ENCODE data around the gene DNAJB11. TPM values are rescaled to one million over a fixed set of nuclear protein-coding genes. Genes with fewer than 3 reads are reported as not detected.
"Not testable (repeated sequence)": the region's sequence is repeated elsewhere in the genome, so short reads cannot be mapped to it uniquely, and the experiment has no call there.

DNAJB11 gene
- total RNA-seq, 1 donor from 2014 or later = 63.6 TPM

DNA sequence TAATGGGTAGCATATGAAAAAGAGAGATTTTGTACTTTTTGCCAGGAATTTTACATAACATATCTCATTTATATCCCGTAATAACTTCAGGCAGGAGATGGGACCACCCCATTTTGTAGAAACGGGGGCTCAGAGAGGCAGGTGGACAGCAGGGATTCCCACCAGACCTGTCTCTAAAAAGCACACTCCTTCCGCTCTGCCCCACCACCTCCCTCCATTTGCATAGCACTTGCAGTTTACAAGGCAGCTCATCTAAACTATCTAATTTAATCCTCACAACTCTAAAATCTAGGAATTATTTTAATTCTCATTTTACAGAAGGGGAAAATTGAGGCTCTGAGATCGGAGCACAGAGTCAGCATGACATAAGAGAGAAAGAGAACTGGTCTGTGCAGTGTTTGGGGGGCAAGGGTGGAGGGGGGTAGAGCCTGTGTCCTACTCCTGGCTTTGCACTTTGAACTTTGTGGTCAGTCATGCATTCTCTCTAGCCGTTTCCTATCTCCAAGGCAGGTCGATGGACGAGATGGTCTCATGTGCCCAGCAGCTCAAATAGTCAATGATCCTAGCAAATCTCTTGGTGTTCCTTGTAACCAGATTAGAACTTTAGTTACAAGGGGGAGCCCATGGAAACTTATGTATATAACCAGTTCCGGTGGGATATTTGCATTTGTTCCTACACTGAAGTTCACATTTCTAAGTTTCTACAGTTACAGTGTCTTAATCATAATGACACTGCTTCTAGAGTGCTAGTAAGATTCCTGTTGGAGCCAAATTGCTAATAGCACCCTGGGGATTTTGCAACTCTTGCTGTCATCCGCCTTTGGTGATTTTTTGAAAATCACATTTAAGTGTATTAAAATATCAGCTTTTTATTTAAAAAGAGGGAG is 44.9 kb upstream of the DNAJB11 start:
- H3K27me3 Mint-ChIP-seq (ENCODE audit: low read depth) = peaks cover 25% of the 10 kb centered on the region
- TF ChIP-seq, protein P1, sequence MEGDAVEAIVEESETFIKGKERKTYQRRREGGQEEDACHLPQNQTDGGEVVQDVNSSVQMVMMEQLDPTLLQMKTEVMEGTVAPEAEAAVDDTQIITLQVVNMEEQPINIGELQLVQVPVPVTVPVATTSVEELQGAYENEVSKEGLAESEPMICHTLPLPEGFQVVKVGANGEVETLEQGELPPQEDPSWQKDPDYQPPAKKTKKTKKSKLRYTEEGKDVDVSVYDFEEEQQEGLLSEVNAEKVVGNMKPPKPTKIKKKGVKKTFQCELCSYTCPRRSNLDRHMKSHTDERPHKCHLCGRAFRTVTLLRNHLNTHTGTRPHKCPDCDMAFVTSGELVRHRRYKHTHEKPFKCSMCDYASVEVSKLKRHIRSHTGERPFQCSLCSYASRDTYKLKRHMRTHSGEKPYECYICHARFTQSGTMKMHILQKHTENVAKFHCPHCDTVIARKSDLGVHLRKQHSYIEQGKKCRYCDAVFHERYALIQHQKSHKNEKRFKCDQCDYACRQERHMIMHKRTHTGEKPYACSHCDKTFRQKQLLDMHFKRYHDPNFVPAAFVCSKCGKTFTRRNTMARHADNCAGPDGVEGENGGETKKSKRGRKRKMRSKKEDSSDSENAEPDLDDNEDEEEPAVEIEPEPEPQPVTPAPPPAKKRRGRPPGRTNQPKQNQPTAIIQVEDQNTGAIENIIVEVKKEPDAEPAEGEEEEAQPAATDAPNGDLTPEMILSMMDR (IDR thresholded peaks at IDR 0.05) = no peak
- no peak overlapping the region for H3K27ac Mint-ChIP-seq (ENCODE audit: unreplicated experiment)
- peaks cover 3% of the 10 kb centered on the region for H3K36me3 Mint-ChIP-seq (ENCODE audit: low read depth)
- H3K4me1 Mint-ChIP-seq (ENCODE audit: low read depth) = peaks cover 3% of the 10 kb centered on the region
- H3K9me3 Mint-ChIP-seq (ENCODE audit: low read depth) = no peaks in the 10 kb centered on the region
- DNase-seq (ENCODE audit: low spot score) = no peak
- no peak overlapping the region for H3K4me3 Mint-ChIP-seq (ENCODE audit: unreplicated experiment)

DNA sequence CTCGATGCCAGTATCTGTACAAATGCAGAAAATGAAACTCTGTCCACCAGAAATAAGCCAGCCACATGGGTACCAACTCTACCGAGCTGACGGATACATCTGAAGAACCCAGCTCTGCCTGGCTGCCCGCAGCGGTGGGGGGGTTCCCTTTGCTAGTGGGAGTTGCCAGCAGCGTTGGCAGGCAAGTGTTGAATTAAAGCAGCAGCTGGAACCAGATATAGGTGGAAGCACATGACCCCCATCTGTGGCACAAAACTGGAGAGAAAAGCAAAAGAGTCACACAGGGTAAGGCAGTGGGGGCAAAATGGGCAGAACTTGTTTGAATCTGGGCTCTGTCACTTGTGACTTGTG is 44.3 kb upstream of the DNAJB11 start:
- TF ChIP-seq, protein P1 (IDR thresholded peaks at IDR 0.05) = no peak
- DNase-seq (ENCODE audit: low spot score) = no peak
- no peak overlapping the region for H3K4me3 Mint-ChIP-seq (ENCODE audit: unreplicated experiment)
- no peaks in the 10 kb centered on the region for H3K9me3 Mint-ChIP-seq (ENCODE audit: low read depth)
- peaks cover 3% of the 10 kb centered on the region for H3K4me1 Mint-ChIP-seq (ENCODE audit: low read depth)
- H3K27me3 Mint-ChIP-seq (ENCODE audit: low read depth) = peaks cover 19% of the 10 kb centered on the region
- peaks cover 3% of the 10 kb centered on the region for H3K36me3 Mint-ChIP-seq (ENCODE audit: low read depth)
- no peak overlapping the region for H3K27ac Mint-ChIP-seq (ENCODE audit: unreplicated experiment)

DNA sequence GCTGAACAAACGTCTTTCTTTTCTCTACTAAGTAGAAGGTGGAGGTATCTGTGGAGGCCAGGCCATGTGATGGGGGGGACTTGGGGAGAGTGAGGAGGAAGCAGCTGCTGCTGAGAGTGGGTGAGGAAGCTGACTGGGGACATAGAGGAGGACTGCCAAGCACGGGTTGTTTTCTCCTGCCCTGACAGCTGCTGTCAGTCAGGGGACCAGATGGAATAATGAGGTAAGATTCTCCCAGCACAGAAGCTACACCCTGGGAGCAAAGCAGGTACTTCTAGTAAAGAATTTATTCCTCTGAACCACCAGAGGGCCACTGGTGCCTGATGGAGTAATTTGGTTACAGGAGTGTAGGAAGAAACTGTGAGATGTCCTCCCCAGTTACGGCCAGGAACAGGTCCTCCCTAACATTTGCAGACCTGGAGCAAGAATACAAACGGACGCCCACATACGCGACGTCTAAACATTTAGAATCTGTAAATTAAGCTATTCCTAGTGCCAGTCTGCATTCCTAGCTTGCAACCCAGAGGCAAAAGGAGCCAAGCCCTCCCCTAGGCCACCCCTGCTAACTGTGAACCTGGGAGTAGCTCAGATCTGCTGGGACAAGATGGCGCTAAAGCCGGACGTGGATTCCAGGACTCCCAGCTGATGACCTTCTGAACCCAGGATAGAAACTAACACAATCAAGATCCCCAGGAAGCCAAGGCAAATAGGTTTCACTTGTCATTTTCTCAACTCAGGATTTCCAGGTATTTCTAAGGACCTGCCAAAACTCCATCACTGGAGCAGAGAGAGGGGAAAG is 41.1 kb upstream of the DNAJB11 start:
- Mint-ChIP-seq H3K36me3 (ENCODE audit: low read depth) (peaks cover 3% of the 10 kb centered on the region), H3K4me3 (ENCODE audit: unreplicated experiment) (no peak overlapping the region), H3K27ac (ENCODE audit: unreplicated experiment) (no peak overlapping the region), H3K9me3 (ENCODE audit: low read depth) (no peaks in the 10 kb centered on the region), H3K4me1 (ENCODE audit: low read depth) (peaks cover 3% of the 10 kb centered on the region), H3K27me3 (ENCODE audit: low read depth) (peaks cover 10% of the 10 kb centered on the region)
- TF ChIP-seq, protein P1 (IDR thresholded peaks at IDR 0.05) = peak; percentile 15
- no peak for DNase-seq (ENCODE audit: low spot score)

DNA sequence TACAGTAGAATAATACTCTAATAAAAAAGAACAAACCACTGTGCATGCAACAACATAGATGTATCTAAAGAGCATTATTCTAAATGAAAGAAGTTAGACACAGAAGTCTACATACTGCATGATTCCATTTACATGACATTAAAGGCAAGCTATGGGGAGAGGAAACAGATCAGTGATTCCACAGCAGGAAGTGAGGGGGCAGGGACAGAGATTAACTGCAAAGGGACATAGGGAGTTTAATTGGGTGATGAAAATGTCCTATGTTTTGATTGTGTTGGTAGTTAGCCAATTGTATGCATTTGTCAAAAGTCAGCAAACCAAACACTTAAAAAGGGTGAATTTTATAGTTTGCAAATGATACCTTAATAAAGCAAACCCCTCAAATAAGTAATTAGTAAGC is 40.1 kb upstream of the DNAJB11 start:
- Mint-ChIP-seq H3K36me3 (ENCODE audit: low read depth) (peaks cover 3% of the 10 kb centered on the region), H3K27me3 (ENCODE audit: low read depth) (peaks cover 6% of the 10 kb centered on the region), H3K27ac (ENCODE audit: unreplicated experiment) (no peak overlapping the region), H3K9me3 (ENCODE audit: low read depth) (no peaks in the 10 kb centered on the region), H3K4me1 (ENCODE audit: low read depth) (peaks cover 3% of the 10 kb centered on the region), H3K4me3 (ENCODE audit: unreplicated experiment) (no peak overlapping the region)
- TF ChIP-seq, protein P1 (IDR thresholded peaks at IDR 0.05) = no peak
- no peak for DNase-seq (ENCODE audit: low spot score)

DNA sequence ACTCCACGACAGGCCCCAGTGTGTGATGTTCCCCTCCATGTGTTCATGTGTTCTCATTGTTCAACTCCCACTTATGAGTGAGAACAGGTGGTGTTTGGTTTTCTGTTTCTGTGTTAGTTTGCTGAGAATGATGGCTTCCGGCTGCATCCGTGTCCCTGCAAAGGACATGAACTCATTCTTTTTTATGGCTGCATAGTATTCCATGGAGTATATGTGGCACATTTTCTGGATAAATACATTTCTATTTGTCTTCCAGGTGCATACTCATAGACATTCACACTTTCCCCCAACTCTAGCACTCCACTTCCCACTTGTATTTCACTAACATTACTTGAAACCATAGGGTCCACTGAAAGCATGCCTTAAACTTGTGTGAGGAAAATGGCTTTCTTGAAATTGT is 38.8 kb upstream of the DNAJB11 start:
- not testable (repeated sequence) for H3K27me3 Mint-ChIP-seq (ENCODE audit: low read depth); H3K4me1 Mint-ChIP-seq (ENCODE audit: low read depth); H3K27ac Mint-ChIP-seq (ENCODE audit: unreplicated experiment); H3K9me3 Mint-ChIP-seq (ENCODE audit: low read depth); H3K4me3 Mint-ChIP-seq (ENCODE audit: unreplicated experiment); DNase-seq (ENCODE audit: low spot score); H3K36me3 Mint-ChIP-seq (ENCODE audit: low read depth)

All from chondrocyte (in vitro differentiated cells).